Brain microvascular endothelial cell (primary cell): Measurements from ENCODE around the gene COL20A1.
A peak's percentile ranks its signal among the peaks of the same experiment; 100 is the strongest.

Experiments used
- DNase-seq: peaks from one replicate; pipeline ENCODE4 v3.0.0-alpha.2; 2020
- H3K27ac ChIP-seq: fragments of 250-450 bp; sonication (Bioruptor Pico); 2 replicates; pipeline ENCODE4 v1.5.1; 2020; ENCODE audit warnings: mild to moderate bottlenecking, moderate library complexity
- H3K27me3 ChIP-seq: fragments of 250-450 bp; sonication (Bioruptor Pico); replicated peaks from 2 replicates; pipeline ENCODE4 v1.5.1; 2020; ENCODE audit warnings: mild to moderate bottlenecking
- H3K36me3 ChIP-seq: fragments of 250-450 bp; sonication (Bioruptor Pico); replicated peaks from 2 replicates; pipeline ENCODE4 v1.5.1; 2020; ENCODE audit warnings: mild to moderate bottlenecking
- H3K4me3 ChIP-seq: 2 replicates; pipeline ENCODE4 v1.5.1; 2011; ENCODE audit warnings: low read depth, mild to moderate bottlenecking, control low read depth, low read length, moderate library complexity
- CTCF ChIP-seq: IDR thresholded peaks from 2 replicates; pipeline ENCODE4 v1.5.1; 2011; ENCODE audit warnings: low read depth, mild to moderate bottlenecking, moderate library complexity, low read length, control low read depth, inconsistent platforms; ENCODE audit errors: missing control alignments
- in situ Hi-C: cut with HindIII; loops from 2 replicates; pipeline ENCODE4 v1.10.0; 2017; ENCODE audit warnings: low sequenced_read_pairs, low pct_ligation_motif_present

The COL20A1 gene

GRCh38 chr20:63321148-63321831, 28.3 kb downstream of the COL20A1 start:
- DNase-seq, result no peak
- in situ Hi-C loops, result no loop called here
- no peaks in the 10 kb centered on the region for H3K36me3 ChIP-seq
- no peak overlapping the region for H3K4me3 ChIP-seq
- no peaks in the 10 kb centered on the region for H3K27me3 ChIP-seq
- TF ChIP-seq CTCF, result no peak
- no peak overlapping the region for H3K27ac ChIP-seq

GRCh38 chr20:63322146-63322932, 29.4 kb downstream of the COL20A1 start:
- Histone ChIP-seq H3K27me3 (no peaks in the 10 kb centered on the region), H3K36me3 (no peaks in the 10 kb centered on the region), H3K27ac (no peak overlapping the region), H3K4me3 (no peak overlapping the region)
- in situ Hi-C loops, result no loop called here
- DNase-seq, result no peak
- no peak for TF ChIP-seq CTCF

GRCh38 chr20:63322933-63323273, 29.9 kb downstream of the COL20A1 start:
- Histone ChIP-seq H3K27me3 (no peaks in the 10 kb centered on the region), H3K36me3 (no peaks in the 10 kb centered on the region), H3K4me3 (no peak overlapping the region), H3K27ac (no peak overlapping the region)
- no peak for DNase-seq
- in situ Hi-C loops, result no loop called here
- TF ChIP-seq CTCF, result no peak

GRCh38 chr20:63323357-63323981, 30.5 kb downstream of the COL20A1 start:
- H3K4me3 ChIP-seq, result no peak overlapping the region
- H3K27me3 ChIP-seq, result no peaks in the 10 kb centered on the region
- H3K36me3 ChIP-seq, result no peaks in the 10 kb centered on the region
- H3K27ac ChIP-seq, result no peak overlapping the region
- in situ Hi-C loops, result no loop called here
- DNase-seq, result no peak
- peak; percentile 18 for TF ChIP-seq CTCF

- H3K4me3 ChIP-seq, result no peak overlapping the region
- DNase-seq, result no peak
- H3K36me3 ChIP-seq, result no peaks in the 10 kb centered on the region
- H3K27ac ChIP-seq, result no peak overlapping the region
- in situ Hi-C loops, result no loop called here
- no peaks in the 10 kb centered on the region for H3K27me3 ChIP-seq
- TF ChIP-seq CTCF, result no peak
Measured at GRCh38 chr20:63325021-63325471, 32.1 kb downstream of the COL20A1 start.
